GM18511 (cell line): ENCODE data around the gene FLNB.
A peak's percentile ranks its signal among the peaks of the same experiment; 100 is the strongest.

ENCODE experiments used
- ATAC-seq: cut with Tn5 transposase; IDR thresholded peaks from one replicate; pipeline ENCODE4 v1.9.1; 2021; ENCODE audit warnings: mild to moderate bottlenecking, moderate library complexity; ENCODE audit not compliant: unreplicated experiment

Gene FLNB

GRCh38 chr3:58158442-58159153 is 150.4 kb downstream of the FLNB start:
- no peak for ATAC-seq

- ATAC-seq: no peak
Observed at GRCh38 chr3:58160399-58160798, 152.2 kb downstream of the FLNB start.

GRCh38 chr3:58161435-58162398 is 153.5 kb downstream of the FLNB start:
- no peak for ATAC-seq

GRCh38 chr3:58163234-58163633 is 155.0 kb downstream of the FLNB start:
- ATAC-seq: no peak

GRCh38 chr3:58164199-58164879 is 156.1 kb downstream of the FLNB start:
- ATAC-seq: no peak

GRCh38 chr3:58164906-58165821 is 156.9 kb downstream of the FLNB start:
- no peak for ATAC-seq

GRCh38 chr3:58167431-58168351 is 159.5 kb downstream of the FLNB start:
- peak; percentile 73 for ATAC-seq

- ATAC-seq: no peak
Observed at GRCh38 chr3:58168498-58168897, 160.3 kb downstream of the FLNB start.

GRCh38 chr3:58169371-58169770 is 161.1 kb downstream of the FLNB start:
- ATAC-seq: no peak

- ATAC-seq: no peak
Observed at GRCh38 chr3:58170376-58170775, 162.2 kb downstream of the FLNB start.

GRCh38 chr3:58171126-58171525 is 162.9 kb downstream of the FLNB start:
- no peak for ATAC-seq

- ATAC-seq: no peak
Observed at GRCh38 chr3:58173029-58173668, 164.9 kb downstream of the FLNB start.

GRCh38 chr3:58173669-58174398 is 165.6 kb downstream of the FLNB start:
- ATAC-seq: no peak

GRCh38 chr3:58175187-58175436 is 166.9 kb downstream of the FLNB start:
- ATAC-seq: no peak

- ATAC-seq: no peak
Observed at GRCh38 chr3:58175437-58176184, 167.4 kb downstream of the FLNB start.

GRCh38 chr3:58176185-58176530 is 167.9 kb downstream of the FLNB start:
- ATAC-seq: no peak

- ATAC-seq: no peak
Observed at GRCh38 chr3:58176827-58177489, 168.7 kb downstream of the FLNB start.
